ENCODE measurements around the gene A2M.

DNA sequence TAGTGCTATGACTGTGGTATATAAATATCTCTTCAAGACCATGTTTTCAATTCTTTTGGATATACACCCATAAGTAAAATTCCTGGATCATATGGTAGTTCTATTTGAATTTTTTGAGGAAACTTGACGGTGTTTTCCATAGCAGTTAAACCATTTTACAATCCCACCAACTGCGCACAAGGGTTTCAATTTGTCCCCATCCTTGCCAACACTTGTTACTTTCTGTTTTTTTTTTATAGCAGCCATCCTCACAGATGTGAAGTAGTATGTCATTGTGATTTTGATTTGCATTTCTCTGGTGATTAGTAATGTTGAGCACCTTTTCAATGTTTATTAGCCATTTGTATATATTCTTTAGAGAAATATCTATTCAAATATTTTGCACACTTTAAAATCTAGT lies 14.5 kb upstream of the A2M start:
- TF ChIP-seq ZNF207 (IDR thresholded peaks at IDR 0.05; ENCODE audit: borderline replicate concordance) (no peak), YY1 (IDR thresholded peaks at IDR 0.05; ENCODE audit: low read depth, low read length) (no peak), POLR2AphosphoS5 (IDR thresholded peaks at IDR 0.05; ENCODE audit: low read length) (no peak), POLR2A (IDR thresholded peaks at IDR 0.05; ENCODE audit: low read depth, low read length) (no peak), NFYB (IDR thresholded peaks at IDR 0.05; ENCODE audit: insufficient read depth, low read depth, low read length) (no peak), BRCA1 (IDR thresholded peaks at IDR 0.05; ENCODE audit: low read depth, low read length) (no peak), GATAD2B (conservative IDR thresholded peaks at IDR 0.05; ENCODE audit: low read depth) (no peak)
- TF ChIP-seq, protein P1, sequence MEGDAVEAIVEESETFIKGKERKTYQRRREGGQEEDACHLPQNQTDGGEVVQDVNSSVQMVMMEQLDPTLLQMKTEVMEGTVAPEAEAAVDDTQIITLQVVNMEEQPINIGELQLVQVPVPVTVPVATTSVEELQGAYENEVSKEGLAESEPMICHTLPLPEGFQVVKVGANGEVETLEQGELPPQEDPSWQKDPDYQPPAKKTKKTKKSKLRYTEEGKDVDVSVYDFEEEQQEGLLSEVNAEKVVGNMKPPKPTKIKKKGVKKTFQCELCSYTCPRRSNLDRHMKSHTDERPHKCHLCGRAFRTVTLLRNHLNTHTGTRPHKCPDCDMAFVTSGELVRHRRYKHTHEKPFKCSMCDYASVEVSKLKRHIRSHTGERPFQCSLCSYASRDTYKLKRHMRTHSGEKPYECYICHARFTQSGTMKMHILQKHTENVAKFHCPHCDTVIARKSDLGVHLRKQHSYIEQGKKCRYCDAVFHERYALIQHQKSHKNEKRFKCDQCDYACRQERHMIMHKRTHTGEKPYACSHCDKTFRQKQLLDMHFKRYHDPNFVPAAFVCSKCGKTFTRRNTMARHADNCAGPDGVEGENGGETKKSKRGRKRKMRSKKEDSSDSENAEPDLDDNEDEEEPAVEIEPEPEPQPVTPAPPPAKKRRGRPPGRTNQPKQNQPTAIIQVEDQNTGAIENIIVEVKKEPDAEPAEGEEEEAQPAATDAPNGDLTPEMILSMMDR (IDR thresholded peaks at IDR 0.05 in 2 of 3, conservative IDR thresholded peaks at IDR 0.05 in 1 of 3; ENCODE audit: control insufficient read depth in 2 of 3, extremely low read depth in 1 of 3, insufficient read depth in 1 of 3, low read depth in 3 of 3, low read length in 3 of 3): no peak
- TF ChIP-seq, protein P2, sequence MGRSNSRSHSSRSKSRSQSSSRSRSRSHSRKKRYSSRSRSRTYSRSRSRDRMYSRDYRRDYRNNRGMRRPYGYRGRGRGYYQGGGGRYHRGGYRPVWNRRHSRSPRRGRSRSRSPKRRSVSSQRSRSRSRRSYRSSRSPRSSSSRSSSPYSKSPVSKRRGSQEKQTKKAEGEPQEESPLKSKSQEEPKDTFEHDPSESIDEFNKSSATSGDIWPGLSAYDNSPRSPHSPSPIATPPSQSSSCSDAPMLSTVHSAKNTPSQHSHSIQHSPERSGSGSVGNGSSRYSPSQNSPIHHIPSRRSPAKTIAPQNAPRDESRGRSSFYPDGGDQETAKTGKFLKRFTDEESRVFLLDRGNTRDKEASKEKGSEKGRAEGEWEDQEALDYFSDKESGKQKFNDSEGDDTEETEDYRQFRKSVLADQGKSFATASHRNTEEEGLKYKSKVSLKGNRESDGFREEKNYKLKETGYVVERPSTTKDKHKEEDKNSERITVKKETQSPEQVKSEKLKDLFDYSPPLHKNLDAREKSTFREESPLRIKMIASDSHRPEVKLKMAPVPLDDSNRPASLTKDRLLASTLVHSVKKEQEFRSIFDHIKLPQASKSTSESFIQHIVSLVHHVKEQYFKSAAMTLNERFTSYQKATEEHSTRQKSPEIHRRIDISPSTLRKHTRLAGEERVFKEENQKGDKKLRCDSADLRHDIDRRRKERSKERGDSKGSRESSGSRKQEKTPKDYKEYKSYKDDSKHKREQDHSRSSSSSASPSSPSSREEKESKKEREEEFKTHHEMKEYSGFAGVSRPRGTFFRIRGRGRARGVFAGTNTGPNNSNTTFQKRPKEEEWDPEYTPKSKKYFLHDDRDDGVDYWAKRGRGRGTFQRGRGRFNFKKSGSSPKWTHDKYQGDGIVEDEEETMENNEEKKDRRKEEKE (IDR thresholded peaks at IDR 0.05): no peak
- TF ChIP-seq, protein P3, sequence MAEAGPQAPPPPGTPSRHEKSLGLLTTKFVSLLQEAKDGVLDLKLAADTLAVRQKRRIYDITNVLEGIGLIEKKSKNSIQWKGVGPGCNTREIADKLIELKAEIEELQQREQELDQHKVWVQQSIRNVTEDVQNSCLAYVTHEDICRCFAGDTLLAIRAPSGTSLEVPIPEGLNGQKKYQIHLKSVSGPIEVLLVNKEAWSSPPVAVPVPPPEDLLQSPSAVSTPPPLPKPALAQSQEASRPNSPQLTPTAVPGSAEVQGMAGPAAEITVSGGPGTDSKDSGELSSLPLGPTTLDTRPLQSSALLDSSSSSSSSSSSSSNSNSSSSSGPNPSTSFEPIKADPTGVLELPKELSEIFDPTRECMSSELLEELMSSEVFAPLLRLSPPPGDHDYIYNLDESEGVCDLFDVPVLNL (IDR thresholded peaks at IDR 0.05; ENCODE audit: low read depth, low read length): no peak
- TF ChIP-seq, protein P4, sequence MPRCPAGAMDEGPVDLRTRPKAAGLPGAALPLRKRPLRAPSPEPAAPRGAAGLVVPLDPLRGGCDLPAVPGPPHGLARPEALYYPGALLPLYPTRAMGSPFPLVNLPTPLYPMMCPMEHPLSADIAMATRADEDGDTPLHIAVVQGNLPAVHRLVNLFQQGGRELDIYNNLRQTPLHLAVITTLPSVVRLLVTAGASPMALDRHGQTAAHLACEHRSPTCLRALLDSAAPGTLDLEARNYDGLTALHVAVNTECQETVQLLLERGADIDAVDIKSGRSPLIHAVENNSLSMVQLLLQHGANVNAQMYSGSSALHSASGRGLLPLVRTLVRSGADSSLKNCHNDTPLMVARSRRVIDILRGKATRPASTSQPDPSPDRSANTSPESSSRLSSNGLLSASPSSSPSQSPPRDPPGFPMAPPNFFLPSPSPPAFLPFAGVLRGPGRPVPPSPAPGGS (IDR thresholded peaks at IDR 0.05; ENCODE audit: borderline replicate concordance, insufficient read depth, low read depth, low read length, poor library complexity, severe bottlenecking): no peak
- TF ChIP-seq, protein P5, sequence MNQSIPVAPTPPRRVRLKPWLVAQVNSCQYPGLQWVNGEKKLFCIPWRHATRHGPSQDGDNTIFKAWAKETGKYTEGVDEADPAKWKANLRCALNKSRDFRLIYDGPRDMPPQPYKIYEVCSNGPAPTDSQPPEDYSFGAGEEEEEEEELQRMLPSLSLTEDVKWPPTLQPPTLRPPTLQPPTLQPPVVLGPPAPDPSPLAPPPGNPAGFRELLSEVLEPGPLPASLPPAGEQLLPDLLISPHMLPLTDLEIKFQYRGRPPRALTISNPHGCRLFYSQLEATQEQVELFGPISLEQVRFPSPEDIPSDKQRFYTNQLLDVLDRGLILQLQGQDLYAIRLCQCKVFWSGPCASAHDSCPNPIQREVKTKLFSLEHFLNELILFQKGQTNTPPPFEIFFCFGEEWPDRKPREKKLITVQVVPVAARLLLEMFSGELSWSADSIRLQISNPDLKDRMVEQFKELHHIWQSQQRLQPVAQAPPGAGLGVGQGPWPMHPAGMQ (IDR thresholded peaks at IDR 0.05; ENCODE audit: borderline replicate concordance): no peak
- TF ChIP-seq, protein P6, sequence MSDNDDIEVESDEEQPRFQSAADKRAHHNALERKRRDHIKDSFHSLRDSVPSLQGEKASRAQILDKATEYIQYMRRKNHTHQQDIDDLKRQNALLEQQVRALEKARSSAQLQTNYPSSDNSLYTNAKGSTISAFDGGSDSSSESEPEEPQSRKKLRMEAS (IDR thresholded peaks at IDR 0.05; ENCODE audit: low read depth, low read length): no peak
